ENCODE measurements around the gene HES1. TPM values are rescaled to one million over a fixed set of nuclear protein-coding genes. Genes with fewer than 3 reads are reported as not detected.

The HES1 gene
- polyA plus RNA-seq, 3 donors: 0.17 to 66.6 (median 0.26) TPM

DNA sequence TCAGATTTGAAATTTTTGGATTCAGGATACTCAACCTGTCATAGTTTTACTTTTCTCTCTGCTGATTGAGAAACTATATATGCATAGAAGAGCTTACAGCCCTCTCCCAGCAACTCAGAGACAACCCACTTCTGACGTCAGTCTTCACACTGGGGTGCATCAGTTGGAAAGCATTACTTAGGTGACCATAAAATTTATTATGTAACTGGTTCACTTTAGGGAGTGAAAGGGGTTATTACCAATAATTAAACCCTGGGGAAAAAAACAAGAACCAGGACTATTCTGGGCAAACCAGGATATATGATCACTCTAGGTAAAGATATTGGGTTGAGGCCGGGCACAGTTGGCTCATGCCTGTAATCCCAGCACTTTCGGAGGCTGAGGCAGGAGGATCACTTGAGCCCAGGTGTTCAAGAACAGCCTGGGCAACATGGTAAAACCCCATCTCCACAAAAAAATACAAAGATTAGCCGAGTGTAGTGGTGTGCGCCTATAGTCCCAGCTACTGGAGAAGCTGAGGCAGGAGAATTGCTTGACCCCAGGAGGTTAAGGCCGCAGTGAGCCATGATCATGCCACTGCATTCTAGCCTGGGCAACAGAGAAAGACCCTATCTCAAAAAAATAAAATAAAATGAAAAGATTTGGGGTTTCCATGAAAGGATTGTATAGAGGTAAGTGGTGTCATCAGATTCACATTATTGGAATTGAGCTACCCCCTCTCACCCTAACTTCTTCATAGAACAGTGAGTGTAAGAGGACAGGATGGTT is 27.1 kb downstream of the HES1 start:
- Mint-ChIP-seq H3K36me3 (no peaks in the 10 kb centered on the region), H3K4me3 (no peak overlapping the region), H3K4me1 (peaks cover 23% of the 10 kb centered on the region), H3K27me3 (ENCODE audit: low read depth in 3 of 3) (peaks cover 15 to 46% (median 16%) of the 10 kb centered on the region in 3 donors), H3K27ac (no peak overlapping the region), H3K9me3 (no peaks in the 10 kb centered on the region)
- peaks cover 0 to 12% of the 10 kb centered on the region in 2 donors for H3K27me3 ChIP-seq (ENCODE audit: control insufficient read depth in 2 of 2, insufficient read depth in 2 of 2, low read length in 2 of 2)
- TF ChIP-seq, protein P1, sequence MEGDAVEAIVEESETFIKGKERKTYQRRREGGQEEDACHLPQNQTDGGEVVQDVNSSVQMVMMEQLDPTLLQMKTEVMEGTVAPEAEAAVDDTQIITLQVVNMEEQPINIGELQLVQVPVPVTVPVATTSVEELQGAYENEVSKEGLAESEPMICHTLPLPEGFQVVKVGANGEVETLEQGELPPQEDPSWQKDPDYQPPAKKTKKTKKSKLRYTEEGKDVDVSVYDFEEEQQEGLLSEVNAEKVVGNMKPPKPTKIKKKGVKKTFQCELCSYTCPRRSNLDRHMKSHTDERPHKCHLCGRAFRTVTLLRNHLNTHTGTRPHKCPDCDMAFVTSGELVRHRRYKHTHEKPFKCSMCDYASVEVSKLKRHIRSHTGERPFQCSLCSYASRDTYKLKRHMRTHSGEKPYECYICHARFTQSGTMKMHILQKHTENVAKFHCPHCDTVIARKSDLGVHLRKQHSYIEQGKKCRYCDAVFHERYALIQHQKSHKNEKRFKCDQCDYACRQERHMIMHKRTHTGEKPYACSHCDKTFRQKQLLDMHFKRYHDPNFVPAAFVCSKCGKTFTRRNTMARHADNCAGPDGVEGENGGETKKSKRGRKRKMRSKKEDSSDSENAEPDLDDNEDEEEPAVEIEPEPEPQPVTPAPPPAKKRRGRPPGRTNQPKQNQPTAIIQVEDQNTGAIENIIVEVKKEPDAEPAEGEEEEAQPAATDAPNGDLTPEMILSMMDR (IDR thresholded peaks at IDR 0.05): no peak
- peaks cover 0 to 11% of the 10 kb centered on the region in 2 donors for H3K4me1 ChIP-seq (ENCODE audit: control insufficient read depth in 1 of 2, insufficient read depth in 2 of 2, low read length in 2 of 2)
- whole genome bisulfite sequencing (ENCODE audit: insufficient coverage): 93% methylated on average over 4 of the region's 6 CpGs
- no peak overlapping the region for H3K27ac ChIP-seq (ENCODE audit: low read depth in 1 of 2, low read length in 2 of 2)
- H3K9ac ChIP-seq (ENCODE audit: insufficient read depth, low read length, poor library complexity, severe bottlenecking): no peak overlapping the region
- H4K20me1 ChIP-seq (ENCODE audit: insufficient read depth, low read length): no peaks in the 10 kb centered on the region
- no peaks in the 10 kb centered on the region for H3K36me3 ChIP-seq (replicated peaks in 1 of 2; ENCODE audit: control insufficient read depth in 1 of 2, insufficient read depth in 2 of 2, low read length in 2 of 2)
- no peak for DNase-seq
- H3K9me3 ChIP-seq (replicated peaks in 1 of 2; ENCODE audit: control insufficient read depth in 1 of 2, insufficient read depth in 1 of 2, low read length in 2 of 2): no peaks in the 10 kb centered on the region
- intact Hi-C loops (cut with micrococcal nuclease): no loop called here
- no peak overlapping the region for H2AFZ ChIP-seq (ENCODE audit: insufficient read depth, low read depth, low read length, poor library complexity, severe bottlenecking)
- H3K79me2 ChIP-seq (ENCODE audit: insufficient read depth, low read length): no peaks in the 10 kb centered on the region
- H3K4me2 ChIP-seq (replicated peaks; ENCODE audit: extremely low read depth, low read length, poor library complexity, severe bottlenecking): no peak overlapping the region
- no peak overlapping the region for H3K4me3 ChIP-seq (replicated peaks in 1 of 3; ENCODE audit: low read depth in 2 of 3, low read length in 3 of 3)

DNA sequence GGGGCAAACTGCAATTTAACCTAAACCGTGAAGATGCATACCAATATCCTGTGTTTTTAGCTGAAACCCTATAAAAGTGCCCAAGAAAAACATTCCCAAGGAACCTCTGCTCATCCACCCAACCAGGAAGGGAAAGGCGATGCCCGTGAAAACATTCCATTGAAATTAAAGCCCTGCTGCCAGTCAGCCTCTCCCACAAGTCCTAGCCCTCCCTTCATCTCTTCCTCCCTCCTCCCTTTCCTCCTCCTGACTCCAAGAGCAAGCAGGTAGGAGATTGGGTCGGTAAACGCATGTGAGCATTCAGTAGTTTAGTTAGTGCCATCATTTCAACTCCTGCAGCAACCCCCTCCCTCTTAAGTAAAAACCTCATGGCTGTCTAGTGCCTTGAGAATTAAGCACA is 27.7 kb downstream of the HES1 start:
- DNase-seq: no peak
- Histone ChIP-seq H3K79me2 (ENCODE audit: insufficient read depth, low read length) (no peaks in the 10 kb centered on the region), H3K4me3 (replicated peaks in 1 of 3; ENCODE audit: low read depth in 2 of 3, low read length in 3 of 3) (no peak overlapping the region), H2AFZ (ENCODE audit: insufficient read depth, low read depth, low read length, poor library complexity, severe bottlenecking) (no peak overlapping the region), H3K27ac (ENCODE audit: low read depth in 1 of 2, low read length in 2 of 2) (no peak overlapping the region), H3K9me3 (replicated peaks in 1 of 2; ENCODE audit: control insufficient read depth in 1 of 2, insufficient read depth in 1 of 2, low read length in 2 of 2) (no peaks in the 10 kb centered on the region), H3K27me3 (ENCODE audit: control insufficient read depth in 2 of 2, insufficient read depth in 2 of 2, low read length in 2 of 2) (peaks cover 0 to 12% of the 10 kb centered on the region in 2 donors), H3K4me2 (replicated peaks; ENCODE audit: extremely low read depth, low read length, poor library complexity, severe bottlenecking) (no peak overlapping the region), H4K20me1 (ENCODE audit: insufficient read depth, low read length) (no peaks in the 10 kb centered on the region), H3K9ac (ENCODE audit: insufficient read depth, low read length, poor library complexity, severe bottlenecking) (no peak overlapping the region), H3K36me3 (replicated peaks in 1 of 2; ENCODE audit: control insufficient read depth in 1 of 2, insufficient read depth in 2 of 2, low read length in 2 of 2) (no peaks in the 10 kb centered on the region), H3K4me1 (ENCODE audit: control insufficient read depth in 1 of 2, insufficient read depth in 2 of 2, low read length in 2 of 2) (peaks cover 6 to 18% of the 10 kb centered on the region in 2 donors)
- H3K4me3 Mint-ChIP-seq: no peak overlapping the region
- no peak overlapping the region for H3K27ac Mint-ChIP-seq
- no peaks in the 10 kb centered on the region for H3K36me3 Mint-ChIP-seq
- intact Hi-C loops (cut with micrococcal nuclease): no loop called here
- H3K4me1 Mint-ChIP-seq: peaks cover 30% of the 10 kb centered on the region
- WGBS (ENCODE audit: insufficient coverage): 92% methylated on average over 2 of the region's 5 CpGs
- no peaks in the 10 kb centered on the region for H3K9me3 Mint-ChIP-seq
- TF ChIP-seq, protein P1 (IDR thresholded peaks at IDR 0.05): no peak
- H3K27me3 Mint-ChIP-seq (ENCODE audit: low read depth in 3 of 3): peaks cover 15 to 44% (median 16%) of the 10 kb centered on the region in 3 donors

Data from CD14-positive monocyte (primary cell).